Sigmoid colon (tissue), 4 donors: ENCODE measurements around the gene SCN4B.

Source experiments
- POLR2A ChIP-seq, 2 donors: fragments of 450-650 bp; IDR thresholded peaks; one replicate each; pipeline ENCODE4 v1.6.1; 2016; ENCODE audit warnings: antibody characterized with exemption in 2 of 2, mild to moderate bottlenecking in 2 of 2, moderate library complexity in 2 of 2
- POLR2AphosphoS5 ChIP-seq, 4 donors: sonication (generic); formaldehyde crosslinking; IDR thresholded peaks; one replicate each; pipeline ENCODE4 v1.6.1; 2017; ENCODE audit warnings: antibody characterized with exemption in 4 of 4
- TF ChIP-seq, protein P1 (sequence below), 4 experiments: fragments of 450-650 bp in 3 of 4; fragments of 200-600 bp in 1 of 4; IDR thresholded peaks; one replicate each; pipeline ENCODE4 v1.5.1; 2016 to 2019; ENCODE audit warnings: antibody characterized with exemption in 4 of 4, mild to moderate bottlenecking in 3 of 4, moderate library complexity in 2 of 4

DNA sequence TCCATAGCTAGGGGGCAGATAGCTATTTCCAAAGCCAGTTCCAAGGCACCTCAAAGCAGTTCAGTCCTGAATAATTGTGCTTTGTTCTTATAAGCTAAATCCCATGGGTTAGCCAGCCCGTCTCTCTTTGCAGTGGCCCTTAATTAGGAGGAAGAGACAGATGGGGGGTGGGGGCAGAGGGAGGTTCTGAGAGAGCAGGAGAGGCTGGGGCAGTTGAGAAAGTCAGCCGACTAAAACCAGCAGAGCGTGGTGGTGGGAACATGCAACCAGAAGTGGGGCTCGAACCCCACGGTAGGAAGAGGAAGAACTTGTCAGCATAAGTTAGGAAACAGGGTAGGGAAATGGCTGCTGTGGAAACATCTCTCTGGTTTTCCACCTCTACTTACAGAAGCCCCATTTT, 10.9 kb upstream of the SCN4B start:
- TF ChIP-seq POLR2AphosphoS5 (IDR thresholded peaks at IDR 0.05) = no peak
- TF ChIP-seq POLR2A (IDR thresholded peaks at IDR 0.05) = no peak
- TF ChIP-seq, protein P1, sequence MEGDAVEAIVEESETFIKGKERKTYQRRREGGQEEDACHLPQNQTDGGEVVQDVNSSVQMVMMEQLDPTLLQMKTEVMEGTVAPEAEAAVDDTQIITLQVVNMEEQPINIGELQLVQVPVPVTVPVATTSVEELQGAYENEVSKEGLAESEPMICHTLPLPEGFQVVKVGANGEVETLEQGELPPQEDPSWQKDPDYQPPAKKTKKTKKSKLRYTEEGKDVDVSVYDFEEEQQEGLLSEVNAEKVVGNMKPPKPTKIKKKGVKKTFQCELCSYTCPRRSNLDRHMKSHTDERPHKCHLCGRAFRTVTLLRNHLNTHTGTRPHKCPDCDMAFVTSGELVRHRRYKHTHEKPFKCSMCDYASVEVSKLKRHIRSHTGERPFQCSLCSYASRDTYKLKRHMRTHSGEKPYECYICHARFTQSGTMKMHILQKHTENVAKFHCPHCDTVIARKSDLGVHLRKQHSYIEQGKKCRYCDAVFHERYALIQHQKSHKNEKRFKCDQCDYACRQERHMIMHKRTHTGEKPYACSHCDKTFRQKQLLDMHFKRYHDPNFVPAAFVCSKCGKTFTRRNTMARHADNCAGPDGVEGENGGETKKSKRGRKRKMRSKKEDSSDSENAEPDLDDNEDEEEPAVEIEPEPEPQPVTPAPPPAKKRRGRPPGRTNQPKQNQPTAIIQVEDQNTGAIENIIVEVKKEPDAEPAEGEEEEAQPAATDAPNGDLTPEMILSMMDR (IDR thresholded peaks at IDR 0.05) = no peak
